WTC11 (cell line): ENCODE measurements around the gene CCDC154. TPM values are rescaled to one million over a fixed set of nuclear protein-coding genes. Genes with fewer than 3 reads are reported as not detected.

ENCODE experiments used
- ATAC-seq: fragments of 200-7000 bp; cut with Tn5 transposase; 2 replicates; pipeline ENCODE4 v1.10.0; 2021; ENCODE audit warnings: mild to moderate bottlenecking, moderate library complexity
- CTCF ChIA-PET: fragments of 300-600 bp; sonication (Branson Sonifier 250); formaldehyde crosslinking; loops from one replicate; lab custom pipeline; 2021; ENCODE audit warnings: antibody characterized with exemption; lab: Charles Lee
- POLR2A ChIA-PET: fragments of 350-600 bp; sonication (Branson Sonifier 250); formaldehyde crosslinking; loops from one replicate; lab custom pipeline; 2021; ENCODE audit warnings: antibody characterized with exemption; lab: Charles Lee
- DNase-seq: peaks from one replicate; pipeline ENCODE4 v3.0.0; 2021; ENCODE audit warnings: low spot score
- H3K27ac Mint-ChIP-seq: 2 replicates; pipeline ENCODE4 v1.8.0; 2021; ENCODE audit warnings: mixed read lengths
- H3K27me3 Mint-ChIP-seq: 2 replicates; pipeline ENCODE4 v1.8.0; 2021; ENCODE audit warnings: low read depth, mild to moderate bottlenecking, moderate library complexity, mixed read lengths
- H3K36me3 Mint-ChIP-seq: 2 replicates; pipeline ENCODE4 v1.8.0; 2021; ENCODE audit warnings: mixed read lengths
- H3K4me1 Mint-ChIP-seq: 2 replicates; pipeline ENCODE4 v1.8.0; 2022; ENCODE audit warnings: mixed read lengths
- H3K4me3 Mint-ChIP-seq: 2 replicates; pipeline ENCODE4 v1.8.0; 2021; ENCODE audit warnings: mild to moderate bottlenecking, moderate library complexity, mixed read lengths
- H3K9me3 Mint-ChIP-seq: 2 replicates; pipeline ENCODE4 v1.8.0; 2021; ENCODE audit warnings: mixed read lengths
- ATF6 ChIP-seq: sonication (generic); formaldehyde crosslinking; IDR thresholded peaks from 2 replicates; pipeline ENCODE4 v1.8.1; 2023; ENCODE audit warnings: mild to moderate bottlenecking, missing genetic modification reagents
- E2F1 ChIP-seq: sonication (generic); formaldehyde crosslinking; IDR thresholded peaks from 2 replicates; pipeline ENCODE4 v1.8.0; 2022; ENCODE audit warnings: mild to moderate bottlenecking, missing genetic modification reagents
- E2F4 ChIP-seq: sonication (generic); formaldehyde crosslinking; IDR thresholded peaks from 2 replicates; pipeline ENCODE4 v1.8.1; 2022; ENCODE audit warnings: low read depth, mild to moderate bottlenecking, moderate library complexity, missing genetic modification reagents, borderline replicate concordance
- E2F5 ChIP-seq: sonication (generic); formaldehyde crosslinking; IDR thresholded peaks from 2 replicates; pipeline ENCODE4 v1.8.1; 2022; ENCODE audit warnings: mild to moderate bottlenecking, moderate library complexity, missing genetic modification reagents
- ERG ChIP-seq: fragments of 250-450 bp; sonication (Bioruptor Pico); IDR thresholded peaks from 2 replicates; pipeline ENCODE4 v1.8.0; 2021; ENCODE audit warnings: mild to moderate bottlenecking
- FOXJ3 ChIP-seq: sonication (generic); formaldehyde crosslinking; IDR thresholded peaks from 2 replicates; pipeline ENCODE4 v1.9.0; 2021; ENCODE audit warnings: missing genetic modification reagents, mild to moderate bottlenecking, borderline replicate concordance
- FOXK1 ChIP-seq: sonication (generic); formaldehyde crosslinking; IDR thresholded peaks from 2 replicates; pipeline ENCODE4 v1.8.0; 2022; ENCODE audit warnings: mild to moderate bottlenecking, moderate library complexity, missing genetic modification reagents
- GABPB1 ChIP-seq: sonication (generic); formaldehyde crosslinking; IDR thresholded peaks from 2 replicates; pipeline ENCODE4 v1.8.1; 2023; ENCODE audit warnings: mild to moderate bottlenecking, missing genetic modification reagents
- HMGXB4 ChIP-seq: sonication (generic); formaldehyde crosslinking; IDR thresholded peaks from 2 replicates; pipeline ENCODE4 v1.8.1; 2023; ENCODE audit warnings: mild to moderate bottlenecking, moderate library complexity, missing genetic modification reagents
- MYBL2 ChIP-seq: sonication (generic); formaldehyde crosslinking; IDR thresholded peaks from 2 replicates; pipeline ENCODE4 v1.8.1; 2023; ENCODE audit warnings: mild to moderate bottlenecking, moderate library complexity, missing genetic modification reagents
- OVOL2 ChIP-seq: fragments of 250-450 bp; sonication (Bioruptor Pico); IDR thresholded peaks from 2 replicates; pipeline ENCODE4 v1.9.0; 2021; ENCODE audit warnings: mild to moderate bottlenecking, borderline replicate concordance
- PRRX2 ChIP-seq: fragments of 250-450 bp; sonication (Bioruptor Pico); IDR thresholded peaks from 2 replicates; pipeline ENCODE4 v1.8.0; 2021; ENCODE audit warnings: mild to moderate bottlenecking
- RORB ChIP-seq: fragments of 250-450 bp; sonication (Bioruptor Pico); IDR thresholded peaks from 2 replicates; pipeline ENCODE4 v1.9.0; 2021; ENCODE audit warnings: mild to moderate bottlenecking
- USF2 ChIP-seq: sonication (generic); formaldehyde crosslinking; IDR thresholded peaks from 2 replicates; pipeline ENCODE4 v1.8.1; 2023; ENCODE audit warnings: mild to moderate bottlenecking, missing genetic modification reagents, moderate library complexity
- ZNF138 ChIP-seq: sonication (generic); formaldehyde crosslinking; conservative IDR thresholded peaks from 2 replicates; pipeline ENCODE4 v1.8.1; 2022; ENCODE audit warnings: mild to moderate bottlenecking, moderate library complexity, missing genetic modification reagents
- ZNF219 ChIP-seq: sonication (generic); formaldehyde crosslinking; IDR thresholded peaks from 2 replicates; pipeline ENCODE4 v1.8.0; 2023; ENCODE audit warnings: missing genetic modification reagents, mild to moderate bottlenecking, borderline replicate concordance
- ZNF317 ChIP-seq: sonication (generic); formaldehyde crosslinking; IDR thresholded peaks from 2 replicates; pipeline ENCODE4 v1.8.1; 2023; ENCODE audit warnings: low read depth, mild to moderate bottlenecking, moderate library complexity, missing genetic modification reagents, borderline replicate concordance
- ZNF423 ChIP-seq: fragments of 250-450 bp; sonication (Bioruptor Pico); IDR thresholded peaks from 2 replicates; pipeline ENCODE4 v2.1.2; 2022; ENCODE audit warnings: mild to moderate bottlenecking, moderate library complexity
- ZNF671 ChIP-seq: fragments of 250-450 bp; sonication (Bioruptor Pico); IDR thresholded peaks from 2 replicates; pipeline ENCODE4 v1.8.0; 2021; ENCODE audit warnings: mild to moderate bottlenecking
- total RNA-seq: library from RNA; stranded (reverse); gene quantifications from 3 replicates; pipeline ENCODE4 v1.2.3, GENCODE V29; 2021

CCDC154 gene
- total RNA-seq, 1 experiment from 2014 or later: 0.46 TPM

- TF ChIP-seq USF2 (CRISPR knock-in tag) (no peak), HMGXB4 (CRISPR knock-in tag) (peak; percentile 26; the same call in 1 of the 2 replicates), FOXJ3 (no peak)
- H3K4me1 Mint-ChIP-seq: peaks cover 10% of the 10 kb centered on the region; the same call in 1 of the 2 replicates
- H3K4me3 Mint-ChIP-seq: peak overlapping the region; percentile 92
- peak; percentile 39 for DNase-seq
- ATAC-seq: no peak; the same call in 1 of the 2 replicates
- no peak overlapping the region for H3K27ac Mint-ChIP-seq
- ChIA-PET POLR2A (interaction anchor here (0.7 to 1.0 kb wide), 2 partner anchors 18 to 131 kb away, joined by 3 to 4 read pairs; no protein-coding TSS in a partner anchor), CTCF (interaction anchor here (0.9 to 1.5 kb wide), 6 partner anchors 17 to 271 kb away, joined by 3 to 6 read pairs (median 3); partner anchors contain the start of gene MAPK8IP3)
- no peaks in the 10 kb centered on the region for H3K9me3 Mint-ChIP-seq
- no peaks in the 10 kb centered on the region for H3K27me3 Mint-ChIP-seq
- peaks cover 6% of the 10 kb centered on the region for H3K36me3 Mint-ChIP-seq
Measured at GRCh38 chr16:1493746-1494094, 49.4 kb upstream of the CCDC154 start.

- POLR2A ChIA-PET: interaction anchor here (1.0 to 1.5 kb wide), 2 partner anchors 19 to 115 kb away, joined by 3 to 4 read pairs; no protein-coding TSS in a partner anchor
- H3K4me3 Mint-ChIP-seq: peak within 1 kb of the TSS; percentile 92
- TF ChIP-seq OVOL2 (no peak), ZNF317 (CRISPR knock-in tag) (no peak), ZNF671 (no peak), FOXK1 (peak; percentile 81), RORB (no peak), MYBL2 (peak; percentile 84), HMGXB4 (CRISPR knock-in tag) (peak; percentile 73; the same call in 1 of the 2 replicates), E2F5 (CRISPR knock-in tag) (peak; percentile 73; the same call in 1 of the 2 replicates), FOXJ3 (no peak), ERG (CRISPR knock-in tag) (no peak), ZNF423 (no peak), GABPB1 (CRISPR knock-in tag) (no peak), ZNF138 (CRISPR knock-in tag) (no peak), ZNF219 (CRISPR knock-in tag) (no peak), E2F4 (CRISPR knock-in tag) (no peak), ATF6 (CRISPR knock-in tag) (no peak), E2F1 (no peak), PRRX2 (no peak)
Measured at GRCh38 chr16:1492923-1493745, 48.8 kb upstream of the CCDC154 start, which contains the start of gene TELO2. Gene TELO2 (plus strand): TSS chr16:1493360. CDS start chr16:1494282, 922 bp downstream.

More at GRCh38 chr16:1492923-1493745, 48.8 kb upstream of the CCDC154 start, which contains the start of gene TELO2:
- H3K9me3 Mint-ChIP-seq: no peaks in the 10 kb centered on the region
- peaks cover 10% of the 10 kb centered on the region; the same call in 1 of the 2 replicates for H3K4me1 Mint-ChIP-seq
- CTCF ChIA-PET: interaction anchor here (0.7 to 1.5 kb wide), 7 partner anchors 21 to 333 kb away, joined by 3 to 5 read pairs (median 3); partner anchors contain the start of gene MAPK8IP3
- DNase-seq (peak; percentile 77), ATAC-seq (peak; percentile 81)
- peak within 1 kb of the TSS; percentile 98 for H3K27ac Mint-ChIP-seq
- no peaks in the 10 kb centered on the region; the same call in 1 of the 2 replicates for H3K36me3 Mint-ChIP-seq
- no peaks in the 10 kb centered on the region for H3K27me3 Mint-ChIP-seq
